ENCODE results near the gene AAMP.
A peak's percentile ranks its signal among the peaks of the same experiment; 100 is the strongest.
"Not testable (repeated sequence)": the region's sequence is repeated elsewhere in the genome, so short reads cannot be mapped to it uniquely, and the experiment has no call there.

Gene AAMP

DNA sequence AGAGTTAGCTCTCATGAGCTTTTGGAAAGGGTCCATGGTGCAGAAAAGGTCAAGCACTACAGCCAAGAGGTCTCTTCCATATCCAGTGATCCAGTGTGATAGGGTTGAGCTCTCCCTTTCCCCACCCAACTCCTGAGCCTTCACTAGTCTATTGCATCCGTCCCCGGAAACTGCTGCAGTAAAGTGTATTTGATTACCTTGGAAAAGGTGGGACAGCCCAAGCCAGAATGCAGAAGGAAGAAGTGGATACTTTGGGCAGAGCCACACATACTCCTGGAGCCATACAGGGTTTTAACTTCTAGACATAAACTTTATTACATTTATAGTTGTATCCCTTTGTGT is 3.9 kb upstream of the AAMP start:
- DNase-seq: no peak

DNA sequence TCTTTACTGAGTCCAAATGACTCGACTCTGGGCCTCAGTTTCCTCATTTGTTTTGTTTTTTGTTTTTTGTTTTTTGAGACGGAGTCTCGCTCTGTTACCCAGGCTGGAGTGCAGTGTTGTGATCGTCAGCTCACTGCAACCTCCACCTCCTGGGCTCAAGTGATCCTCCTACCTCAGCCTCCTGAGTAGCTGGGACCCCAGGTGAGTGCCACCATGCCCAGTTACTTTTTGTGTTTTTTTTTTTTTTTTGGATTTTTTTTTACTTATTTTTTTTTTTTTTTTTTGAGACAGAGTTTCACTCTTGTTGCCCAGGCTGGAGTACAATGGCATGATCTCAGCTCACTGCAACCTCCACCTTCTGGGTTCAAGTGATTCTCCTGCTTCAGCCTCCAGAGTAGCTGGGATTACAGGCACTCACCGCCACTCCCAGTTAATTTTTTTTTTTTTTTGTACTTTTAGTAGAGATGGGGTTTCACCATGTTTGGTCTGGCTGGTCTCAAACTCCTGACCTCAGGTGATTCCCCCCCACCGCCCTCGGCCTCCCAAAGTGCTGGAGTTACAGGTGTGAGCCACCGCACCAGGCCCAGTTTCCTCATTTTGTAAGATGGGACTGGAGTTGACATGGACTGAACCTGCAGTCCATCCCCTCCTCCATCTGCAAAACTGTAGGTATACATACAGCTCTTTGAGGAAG is 3.4 kb upstream of the AAMP start:
- DNase-seq: not testable (repeated sequence)

DNA sequence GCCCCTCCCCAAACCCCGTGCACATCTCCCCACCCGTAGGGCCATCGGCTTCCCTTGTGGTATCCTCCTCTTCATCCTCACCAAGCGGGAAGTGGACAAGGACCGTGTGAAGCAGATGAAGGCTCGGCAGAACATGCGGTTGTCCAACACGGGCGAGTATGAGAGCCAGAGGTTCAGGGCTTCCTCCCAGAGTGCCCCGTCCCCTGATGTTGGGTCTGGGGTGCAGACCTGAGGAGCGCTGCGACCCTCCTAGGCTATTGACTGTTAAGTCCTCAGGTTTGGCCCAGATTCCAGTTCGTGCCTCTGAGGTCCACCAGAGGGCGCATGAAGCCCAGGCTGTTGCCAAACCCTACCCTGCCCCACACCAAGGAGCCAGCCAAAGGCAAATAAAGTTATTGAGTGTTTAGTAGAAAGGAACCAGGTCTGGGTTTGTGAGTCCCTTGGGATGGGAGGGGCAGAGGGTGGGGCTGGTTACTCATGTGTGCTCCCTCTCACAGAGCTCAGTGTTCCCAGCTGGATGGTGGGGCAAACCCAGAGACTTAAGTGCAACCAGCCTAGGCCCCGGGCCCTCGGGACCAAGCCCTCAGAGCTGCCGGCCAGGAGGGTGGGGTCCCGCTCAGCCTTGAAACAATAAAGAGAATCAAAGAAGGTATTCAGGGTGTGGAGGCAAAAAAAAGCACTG is 2.7 kb upstream of the AAMP start:
- DNase-seq: peak; percentile 88

DNA sequence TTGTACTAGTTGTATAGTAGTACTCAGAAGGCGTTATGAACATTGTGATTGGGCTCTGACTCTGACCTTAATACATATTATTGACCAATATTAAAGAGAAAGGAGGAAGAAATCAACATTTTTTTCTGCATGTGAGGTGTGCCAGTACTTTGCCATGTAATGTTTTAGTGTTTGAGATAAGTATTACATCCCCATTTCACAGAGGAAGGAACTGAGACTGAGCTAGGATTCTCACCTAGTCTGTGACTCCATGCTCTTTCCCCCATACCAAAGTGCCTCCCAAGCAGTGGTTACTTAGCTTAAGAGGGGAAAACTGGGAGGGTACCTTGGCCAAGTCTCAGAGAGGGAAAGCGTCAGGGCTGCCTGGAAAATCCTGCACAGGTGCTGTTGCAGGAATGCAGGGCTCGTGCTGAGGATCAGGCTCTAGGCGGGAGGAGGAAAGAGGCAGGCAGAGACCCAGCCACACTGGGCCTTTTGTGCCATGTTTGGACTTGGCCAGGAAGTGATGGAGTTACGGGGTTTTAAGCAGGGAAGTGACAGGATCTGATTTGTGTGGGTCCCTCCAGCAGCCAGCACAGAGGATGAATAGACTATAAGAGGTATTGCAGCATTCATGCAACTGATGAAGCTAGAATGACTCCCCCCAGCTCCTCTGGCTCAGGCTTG is 2.1 kb upstream of the AAMP start:
- no peak for DNase-seq

DNA sequence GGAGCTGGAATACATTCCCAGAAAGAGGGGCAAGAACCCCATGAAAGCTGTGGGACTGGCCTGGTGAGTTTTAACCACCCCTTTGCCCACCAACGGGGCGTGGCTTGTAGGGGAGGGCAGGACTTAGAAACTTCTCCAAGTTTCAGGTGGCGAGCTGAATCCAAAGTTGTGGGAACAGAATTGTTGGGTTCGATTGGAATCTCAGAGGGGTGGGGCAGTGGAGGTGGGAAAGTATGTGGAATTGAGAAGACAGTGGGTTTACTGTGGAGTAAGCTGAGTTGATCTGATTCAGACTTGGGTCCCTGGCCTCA is 1.5 kb upstream of the AAMP start:
- DNase-seq: no peak

DNA sequence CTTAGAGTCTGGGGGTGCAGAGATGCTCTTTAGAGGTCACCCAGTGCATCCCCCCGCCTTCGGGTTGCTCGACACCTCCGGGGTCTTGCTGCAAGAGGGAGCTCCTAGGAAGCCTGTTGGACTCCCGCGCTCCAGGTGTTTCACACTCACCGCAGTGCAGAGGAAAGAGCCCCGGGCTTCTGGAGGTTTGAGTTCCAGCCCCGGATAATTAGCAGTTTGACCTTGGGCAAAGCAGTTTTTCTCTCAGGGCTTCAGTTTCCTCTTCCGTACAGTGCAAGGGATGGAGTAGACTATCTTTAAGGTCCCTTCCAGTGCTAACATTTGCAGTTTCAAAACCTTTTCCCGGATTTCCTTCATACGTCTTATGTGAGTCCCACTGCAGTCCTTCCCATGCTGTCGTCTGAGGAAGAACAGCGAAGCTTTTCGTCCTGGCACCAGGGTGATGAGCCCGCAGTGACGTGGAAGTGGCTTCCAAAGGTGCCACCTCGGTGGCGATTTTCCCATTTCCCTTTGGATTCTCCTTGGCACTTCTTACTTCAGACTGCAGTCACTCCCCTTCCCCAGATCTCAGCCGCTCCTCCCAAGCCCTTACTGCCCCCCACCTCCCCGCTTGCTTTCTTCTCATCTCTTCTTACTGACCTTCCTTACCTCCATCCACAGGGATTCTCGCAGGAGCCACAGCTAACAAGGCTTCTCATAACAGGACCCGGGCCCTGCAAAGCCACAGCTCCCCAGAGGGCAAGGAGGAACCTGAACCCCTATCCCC is 967 bp upstream of the AAMP start:
- no peak for DNase-seq

DNA sequence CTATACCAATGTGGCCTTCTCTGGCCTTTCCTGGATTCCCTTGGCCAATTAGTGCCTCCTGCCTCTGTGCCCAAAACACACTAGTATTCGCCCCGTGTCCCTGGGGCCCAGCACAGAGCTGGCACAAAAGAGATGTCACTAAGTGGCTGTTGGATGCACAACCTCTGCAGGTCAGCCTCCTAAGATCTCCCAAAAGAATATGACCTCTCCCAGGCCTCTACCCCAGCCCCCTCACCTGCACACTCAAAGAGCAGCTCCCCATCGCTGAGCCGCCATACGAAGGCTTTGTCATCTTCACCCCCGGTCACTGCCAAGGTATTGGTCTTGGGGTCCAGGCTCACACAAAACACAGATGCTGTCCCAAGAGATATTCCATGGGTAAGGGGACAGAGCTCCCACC is 2.7 kb downstream of the AAMP start:
- no peak for DNase-seq

DNA sequence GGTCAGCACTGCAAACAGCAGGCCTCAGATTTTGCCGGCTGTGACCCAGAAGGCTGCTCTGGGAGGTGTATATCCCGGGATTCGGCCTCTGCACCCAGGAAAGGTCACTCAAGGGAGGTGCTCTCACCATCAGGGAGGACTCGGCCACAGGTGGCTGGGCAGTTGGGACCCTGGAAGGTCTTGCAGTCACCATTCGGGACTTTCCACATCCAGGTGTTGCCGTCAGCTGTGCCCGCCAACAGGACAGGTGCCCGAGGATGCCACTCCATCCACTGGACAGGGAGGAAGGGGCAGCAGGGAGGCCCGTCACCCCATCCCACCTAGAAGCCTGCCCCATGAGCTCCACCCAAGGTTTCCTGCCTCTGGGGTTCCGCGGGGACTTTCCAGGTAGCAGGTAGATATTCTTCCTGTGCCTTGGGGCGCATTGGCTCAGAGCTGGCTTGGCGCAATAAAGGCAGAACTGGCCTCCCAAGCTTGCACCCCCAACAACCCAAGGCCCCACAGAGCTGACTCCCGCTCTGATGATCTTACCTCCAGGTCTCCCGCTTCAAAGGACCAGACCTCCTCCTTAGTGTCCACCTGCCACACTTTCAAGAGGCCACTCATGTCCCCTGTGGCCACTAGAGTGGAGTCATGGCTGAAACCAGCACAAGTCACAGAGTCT is 3.5 kb downstream of the AAMP start:
- no peak for DNase-seq

DNA sequence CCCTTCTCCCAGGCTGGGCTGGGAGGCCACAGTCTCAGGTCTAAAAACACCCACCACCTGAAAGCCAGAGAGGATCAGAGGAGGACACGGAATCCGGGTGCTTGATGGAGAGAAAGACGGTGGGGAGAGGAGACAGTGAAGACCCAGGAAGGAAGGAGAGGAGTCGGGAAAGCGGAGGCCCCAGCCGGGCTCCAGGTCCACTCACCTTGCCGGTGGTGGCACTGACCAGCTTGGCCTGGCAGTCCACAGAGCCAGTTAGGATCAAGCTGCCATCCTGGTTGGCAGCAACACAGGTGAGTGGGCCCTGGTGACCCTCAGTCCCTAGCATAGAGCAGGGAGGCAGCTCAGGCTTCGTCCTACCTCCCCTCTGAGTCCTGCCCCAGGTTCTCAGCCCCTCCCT is 4.3 kb downstream of the AAMP start:
- DNase-seq: no peak

DNA sequence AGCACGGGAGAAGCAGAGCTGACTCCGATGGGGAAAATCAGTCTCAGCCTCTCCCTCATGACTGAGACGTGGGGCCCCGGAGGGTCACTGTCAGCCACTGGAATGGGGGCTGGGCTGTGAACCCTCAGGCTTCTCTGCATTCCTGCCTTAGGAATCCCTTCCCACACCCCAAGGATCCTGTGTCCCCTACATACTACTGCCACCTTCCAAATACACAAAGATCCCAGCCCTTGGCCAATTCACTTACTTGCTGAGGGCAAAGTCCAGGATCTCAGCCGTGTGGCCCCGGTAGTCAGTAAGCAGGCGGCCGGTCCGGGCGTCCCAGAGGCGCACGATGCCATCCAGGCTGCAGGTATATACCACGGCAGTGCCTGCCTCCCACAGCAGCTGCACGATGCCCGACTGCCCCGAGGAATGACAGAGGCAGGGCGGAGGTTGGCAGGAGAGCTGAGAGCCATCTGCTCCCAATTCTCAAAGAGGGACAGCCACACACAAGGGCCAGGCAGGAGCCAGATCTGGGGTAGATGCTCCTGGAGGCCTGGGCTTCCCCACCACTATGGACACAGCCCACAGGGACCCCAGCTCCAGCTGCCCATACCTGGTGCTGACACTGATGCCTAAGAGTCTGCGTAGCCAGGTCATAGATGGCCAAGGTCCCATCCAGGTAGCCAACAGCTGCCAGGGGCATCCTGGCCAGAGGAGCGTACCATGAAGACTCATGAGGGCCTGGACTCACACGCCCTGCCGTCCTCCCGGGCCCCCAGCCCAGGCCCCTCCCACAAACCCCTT is 5.0 kb downstream of the AAMP start:
- no peak for DNase-seq

DNA sequence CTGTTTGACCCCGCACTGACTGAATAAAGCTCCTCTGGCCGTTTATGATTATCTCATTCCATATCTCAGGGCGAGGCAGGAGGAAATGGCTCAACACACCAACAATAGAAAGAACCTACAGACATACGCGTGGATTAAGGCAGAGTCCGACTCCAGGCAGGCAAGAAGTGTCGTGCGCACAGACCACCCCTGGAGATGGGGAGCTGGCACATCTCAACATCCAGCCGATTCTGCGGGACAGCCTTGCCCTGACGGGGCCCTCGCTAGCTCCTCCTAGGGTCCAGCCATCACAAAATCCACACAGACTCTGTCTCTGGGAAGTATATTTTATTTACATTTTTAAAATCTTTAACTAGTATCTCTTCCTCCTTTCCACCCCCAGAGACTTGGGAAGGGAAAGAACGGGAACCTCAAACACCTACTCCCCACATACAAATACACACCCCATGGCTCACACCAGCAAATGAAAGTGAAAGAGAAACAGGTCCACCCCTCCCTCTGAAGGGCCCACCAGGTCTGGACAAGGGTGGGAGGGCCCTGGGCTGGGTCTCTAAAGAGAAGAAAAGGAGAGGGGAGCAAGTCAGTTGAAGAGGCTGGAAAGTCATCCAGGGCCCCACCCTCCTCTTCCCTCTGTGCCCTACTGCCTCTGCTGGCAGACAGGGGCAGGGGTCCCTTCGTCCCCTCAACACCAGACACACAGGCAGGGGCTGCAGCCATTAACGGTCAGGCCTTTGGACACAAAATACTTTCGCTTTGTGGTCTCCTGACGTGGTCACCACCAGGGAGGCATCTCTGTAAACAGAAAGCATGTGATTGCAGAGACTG is 5.9 kb downstream of the AAMP start:
- no peak for DNase-seq

DNA sequence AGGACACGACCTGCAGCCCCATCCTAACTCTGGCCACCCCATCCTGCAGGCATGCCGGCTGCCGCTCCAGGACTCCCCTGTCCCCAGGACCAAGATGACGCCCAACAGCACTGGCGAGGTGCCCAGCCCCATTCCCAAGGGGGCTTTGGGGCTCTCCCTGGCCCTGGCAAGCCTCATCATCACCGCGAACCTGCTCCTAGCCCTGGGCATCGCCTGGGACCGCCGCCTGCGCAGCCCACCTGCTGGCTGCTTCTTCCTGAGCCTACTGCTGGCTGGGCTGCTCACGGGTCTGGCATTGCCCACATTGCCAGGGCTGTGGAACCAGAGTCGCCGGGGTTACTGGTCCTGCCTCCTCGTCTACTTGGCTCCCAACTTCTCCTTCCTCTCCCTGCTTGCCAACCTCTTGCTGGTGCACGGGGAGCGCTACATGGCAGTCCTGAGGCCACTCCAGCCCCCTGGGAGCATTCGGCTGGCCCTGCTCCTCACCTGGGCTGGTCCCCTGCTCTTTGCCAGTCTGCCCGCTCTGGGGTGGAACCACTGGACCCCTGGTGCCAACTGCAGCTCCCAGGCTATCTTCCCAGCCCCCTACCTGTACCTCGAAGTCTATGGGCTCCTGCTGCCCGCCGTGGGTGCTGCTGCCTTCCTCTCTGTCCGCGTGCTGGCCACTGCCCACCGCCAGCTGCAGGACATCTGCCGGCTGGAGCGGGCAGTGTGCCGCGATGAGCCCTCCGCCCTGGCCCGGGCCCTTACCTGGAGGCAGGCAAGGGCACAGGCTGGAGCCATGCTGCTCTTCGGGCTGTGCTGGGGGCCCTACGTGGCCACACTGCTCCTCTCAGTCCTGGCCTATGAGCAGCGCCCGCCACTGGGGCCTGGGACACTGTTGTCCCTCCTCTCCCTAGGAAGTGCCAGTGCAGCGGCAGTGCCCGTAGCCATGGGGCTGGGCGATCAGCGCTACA is 7.0 kb downstream of the AAMP start:
- DNase-seq: no peak

DNA sequence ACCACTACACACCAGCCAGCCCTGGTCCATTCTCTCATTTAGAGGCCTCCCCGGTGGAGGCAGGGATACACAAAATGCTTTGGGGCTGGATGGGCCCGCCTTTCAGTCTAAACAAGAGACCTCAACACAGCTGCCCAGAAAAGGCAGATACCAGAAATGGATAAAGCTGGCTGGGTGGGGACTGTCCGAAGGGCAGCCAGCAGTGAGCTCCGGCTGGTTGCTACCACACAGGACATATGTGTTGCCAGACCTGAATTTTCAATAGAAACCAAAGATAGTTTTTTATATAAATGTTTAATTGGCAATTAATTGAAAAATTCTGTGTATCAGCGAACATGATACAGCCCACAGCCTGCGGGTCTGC is 7.7 kb downstream of the AAMP start:
- DNase-seq: no peak

DNA sequence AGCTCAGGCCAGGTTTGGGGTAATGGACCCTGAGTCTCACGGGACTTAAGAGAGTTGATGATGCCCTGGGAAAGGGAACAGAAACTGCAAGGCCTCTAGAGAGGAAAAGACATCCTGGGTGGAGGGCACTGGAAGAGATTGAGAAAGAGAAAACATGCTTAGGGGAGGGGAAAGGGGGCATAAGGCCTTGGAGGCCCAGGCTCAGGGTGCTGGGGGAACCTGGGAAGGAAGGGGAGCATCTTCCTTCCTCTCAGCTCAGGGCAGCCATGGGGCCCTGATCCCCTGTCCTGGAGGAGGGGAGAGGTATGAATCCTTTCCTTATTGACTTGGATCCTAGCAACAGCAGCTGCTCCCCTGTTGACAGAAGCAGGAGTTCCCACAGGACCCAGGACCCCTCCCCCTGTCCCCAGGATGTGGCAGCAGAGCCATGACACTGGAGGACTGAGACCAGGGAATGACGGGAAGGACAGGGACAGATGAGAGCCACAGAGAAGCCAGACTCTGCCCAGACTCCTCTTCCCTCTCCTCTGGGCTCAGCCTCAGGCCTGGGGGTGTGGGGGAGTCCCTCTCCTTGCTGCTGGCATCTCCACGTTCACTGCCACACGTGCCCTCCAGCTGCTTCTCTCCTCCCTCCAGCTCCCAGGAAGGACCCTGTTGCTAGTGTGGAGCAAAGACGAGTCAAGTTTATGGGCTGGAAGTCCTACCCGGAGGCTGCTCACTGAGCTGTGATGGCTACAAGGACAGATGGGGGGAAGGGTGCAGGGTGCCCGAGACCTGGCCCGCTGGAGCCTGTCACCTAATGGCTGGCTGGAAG is 8.3 kb downstream of the AAMP start:
- DNase-seq: no peak

DNA sequence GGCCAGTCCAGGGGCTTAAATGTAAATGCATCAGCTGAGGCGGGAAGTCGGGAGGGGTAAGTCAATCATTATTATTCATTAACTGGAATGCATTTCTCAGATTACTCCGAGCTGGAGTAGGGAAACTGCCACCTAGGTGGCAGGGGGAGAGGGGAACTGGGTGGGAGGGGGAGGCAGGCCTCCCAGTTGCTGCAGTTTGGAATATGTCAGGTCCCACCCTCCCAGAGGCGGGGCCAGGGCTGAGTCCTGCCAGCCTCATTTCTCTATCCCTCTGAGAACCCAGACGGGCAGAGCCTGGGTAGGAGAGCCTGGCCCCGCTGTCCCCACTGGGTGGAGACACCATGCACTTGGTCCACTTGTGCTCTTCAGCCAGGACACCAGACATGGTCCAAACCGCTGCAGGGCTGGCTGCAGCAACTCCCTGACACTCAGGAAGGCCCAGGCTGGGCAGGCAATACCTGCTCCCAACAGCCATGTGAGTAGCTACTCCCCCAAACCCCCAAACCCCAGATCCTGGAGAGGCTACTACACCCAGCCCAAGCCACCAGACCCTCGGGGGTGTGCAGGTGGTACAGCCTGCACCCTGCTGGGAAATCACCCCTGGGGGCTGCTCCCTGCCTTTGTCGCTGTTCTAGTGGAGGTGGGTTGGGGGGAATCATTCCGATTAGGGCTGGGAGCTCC is 9.1 kb downstream of the AAMP start, which contains the start of gene GPBAR1:
GPBAR1 (plus strand) TSS at position 274 of the 681 bp plus-strand sequence. CDS start 1,710 bp downstream, outside the sequence.
- no peak for DNase-seq

DNA sequence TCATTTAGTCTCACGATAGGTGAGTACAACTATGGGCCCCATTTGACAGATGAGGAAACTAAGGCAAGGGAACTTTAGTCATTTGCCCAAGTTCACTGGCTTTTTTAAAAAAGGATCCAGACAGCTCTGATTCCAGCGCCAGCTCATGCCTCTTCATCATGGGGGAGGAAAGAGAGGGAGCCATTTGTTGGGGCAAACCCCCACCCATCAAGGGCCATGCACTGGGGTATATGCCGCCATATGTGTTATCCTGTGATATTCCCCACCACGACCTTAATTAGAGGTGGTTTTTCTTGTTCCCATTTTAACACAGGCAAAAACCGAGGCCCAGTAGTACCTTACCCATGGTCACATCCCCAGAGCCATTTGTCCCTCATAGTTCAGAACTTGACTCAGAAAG is 9.8 kb downstream of the AAMP start:
- no peak for DNase-seq

DNA sequence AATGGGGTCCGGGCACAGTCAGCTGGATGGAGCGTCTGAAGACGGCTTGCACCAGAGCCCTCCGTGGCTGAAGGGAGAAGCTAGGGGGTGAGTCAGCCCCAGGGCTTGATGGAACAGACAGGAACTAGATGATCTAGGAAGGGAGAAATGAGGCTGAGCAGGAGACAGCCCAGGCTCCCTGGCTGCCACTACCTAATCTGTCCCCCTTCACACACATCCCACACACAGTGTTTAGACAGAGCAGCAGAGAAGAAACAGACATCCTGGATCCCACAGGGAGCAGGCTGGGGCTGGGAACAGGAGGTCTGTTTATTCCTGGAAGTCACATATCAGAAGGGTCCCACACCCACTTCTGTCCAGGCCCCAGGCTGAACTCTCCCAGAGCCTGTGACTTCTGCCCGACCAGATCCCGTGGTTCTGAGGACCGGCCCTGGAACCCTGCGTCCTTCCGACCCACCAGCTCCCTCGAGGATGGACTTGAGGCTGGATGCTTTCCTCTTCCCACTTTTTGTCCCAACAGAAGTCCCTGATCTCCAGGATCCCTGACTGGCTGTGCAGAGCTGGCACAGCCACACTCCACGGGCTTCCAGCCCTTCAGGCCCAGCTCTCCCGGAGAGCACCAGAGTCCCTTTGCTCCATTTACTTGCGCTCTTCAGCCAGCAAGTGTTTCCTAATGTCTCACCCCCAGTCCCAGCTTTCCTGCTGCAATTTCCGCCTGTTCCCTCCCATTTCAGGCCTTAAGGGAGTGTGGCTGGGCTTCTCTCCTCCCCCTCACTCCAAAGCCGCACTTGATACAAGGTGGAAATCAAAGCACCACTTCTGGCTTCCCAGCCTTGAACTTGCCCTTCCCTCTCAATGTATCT is 10.6 kb downstream of the AAMP start:
- DNase-seq: no peak
